GM12864 (cell line): Measurements from ENCODE around the gene ZBTB48.

Experiments used
- DNase-seq: peaks from one replicate; pipeline ENCODE4 v3.0.0-alpha.2; 2011; ENCODE audit warnings: low read depth
- H3K4me3 ChIP-seq: 2 replicates; pipeline ENCODE4 v1.5.1; 2011; ENCODE audit warnings: mild to moderate bottlenecking, low read depth, low read length, control low read depth
- CTCF ChIP-seq: IDR thresholded peaks from 2 replicates; pipeline ENCODE4 v1.5.1; 2011; ENCODE audit warnings: low read depth, mild to moderate bottlenecking, moderate library complexity, low read length, control low read depth, inconsistent platforms; ENCODE audit errors: missing control alignments

The ZBTB48 gene

GRCh38 chr1:6592441-6592840 lies 12.6 kb downstream of the ZBTB48 start:
- no peak for DNase-seq
- H3K4me3 ChIP-seq: no peak overlapping the region
- TF ChIP-seq CTCF: no peak

- H3K4me3 ChIP-seq: no peak overlapping the region
- no peak for DNase-seq
- no peak for TF ChIP-seq CTCF
Observed at GRCh38 chr1:6592865-6593593, 13.2 kb downstream of the ZBTB48 start.

GRCh38 chr1:6593810-6594209 lies 14.0 kb downstream of the ZBTB48 start:
- H3K4me3 ChIP-seq: no peak overlapping the region
- no peak for DNase-seq
- no peak for TF ChIP-seq CTCF

- DNase-seq: no peak
- no peak for TF ChIP-seq CTCF
- H3K4me3 ChIP-seq: no peak overlapping the region
Observed at GRCh38 chr1:6594977-6595740, 15.4 kb downstream of the ZBTB48 start.

GRCh38 chr1:6596351-6596750 lies 16.6 kb downstream of the ZBTB48 start:
- no peak for TF ChIP-seq CTCF

GRCh38 chr1:6596886-6597776 lies 17.3 kb downstream of the ZBTB48 start:
- no peak for TF ChIP-seq CTCF
- no peak for DNase-seq
- no peak overlapping the region for H3K4me3 ChIP-seq

More at GRCh38 chr1:6596351-6596750, 16.6 kb downstream of the ZBTB48 start:
- DNase-seq: no peak
- H3K4me3 ChIP-seq: no peak overlapping the region
